Vagina (tissue), 2 donors: ENCODE data around the gene TLCD4. TPM values are rescaled to one million over a fixed set of nuclear protein-coding genes. Genes with fewer than 3 reads are reported as not detected.

ENCODE experiments used
- DNase-seq, 2 donors: peaks; one replicate each; pipeline ENCODE4 v3.0.0-alpha.2; 2017; ENCODE audit errors: extremely low spot score in 2 of 2
- H3K27ac ChIP-seq: fragments of 200-600 bp; sonication (generic); one replicate; pipeline ENCODE4 v1.5.1; 2019
- H3K27me3 ChIP-seq: fragments of 200-600 bp; sonication (generic); one replicate; pipeline ENCODE4 v1.5.1; 2019
- H3K36me3 ChIP-seq, 2 donors: fragments of 200-600 bp; sonication (generic); one replicate each; pipeline ENCODE4 v1.5.1; 2017 to 2019
- H3K4me1 ChIP-seq: fragments of 200-600 bp; sonication (generic); one replicate; pipeline ENCODE4 v1.5.1; 2019
- H3K4me3 ChIP-seq, 2 donors: fragments of 200-600 bp; sonication (generic); 1 replicate in 1 of 2; 2 replicates in 1 of 2; pipeline ENCODE4 v1.5.1; 2016 to 2019
- H3K9me3 ChIP-seq: fragments of 200-600 bp; sonication (generic); one replicate; pipeline ENCODE4 v1.5.1; 2019
- POLR2A ChIP-seq, 2 donors: fragments of 450-650 bp; IDR thresholded peaks; one replicate each; pipeline ENCODE4 v1.6.1; 2017; ENCODE audit warnings: antibody characterized with exemption in 2 of 2, mild to moderate bottlenecking in 2 of 2, moderate library complexity in 2 of 2
- POLR2AphosphoS5 ChIP-seq, 2 donors: sonication (generic); formaldehyde crosslinking; IDR thresholded peaks; one replicate each; pipeline ENCODE4 v1.9.0; 2017; ENCODE audit warnings: antibody characterized with exemption in 2 of 2, mild to moderate bottlenecking in 2 of 2, low read depth in 1 of 2; ENCODE audit not compliant: insufficient read depth in 1 of 2
- intact Hi-C: fragments of 100-400 bp; cut with DNase I; formaldehyde crosslinking; loops from one replicate; pipeline ENCODE4 v1.15.1; 2023
- total RNA-seq: library from RNA; depleted of rRNA; stranded (reverse); fragments of >200 nt; gene quantifications from one replicate; pipeline ENCODE4 v1.2.3, GENCODE V29; 2016
- TF ChIP-seq, protein P1 (sequence below), 3 experiments: fragments of 450-650 bp in 2 of 3; fragments of 200-600 bp in 1 of 3; sonication (generic) in 1 of 3; IDR thresholded peaks; one replicate each; pipeline ENCODE4 v1.5.1; 2017 to 2019; ENCODE audit warnings: antibody characterized with exemption in 3 of 3, mild to moderate bottlenecking in 2 of 3, moderate library complexity in 2 of 3

Gene TLCD4, protein sequence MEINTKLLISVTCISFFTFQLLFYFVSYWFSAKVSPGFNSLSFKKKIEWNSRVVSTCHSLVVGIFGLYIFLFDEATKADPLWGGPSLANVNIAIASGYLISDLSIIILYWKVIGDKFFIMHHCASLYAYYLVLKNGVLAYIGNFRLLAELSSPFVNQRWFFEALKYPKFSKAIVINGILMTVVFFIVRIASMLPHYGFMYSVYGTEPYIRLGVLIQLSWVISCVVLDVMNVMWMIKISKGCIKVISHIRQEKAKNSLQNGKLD
- total RNA-seq: 4.4 TPM

GRCh38 chr1:95117207-95118066 is at the start of gene TLCD4:
TSS of gene TLCD4 (plus strand) at chr1:95117355. CDS start at chr1:95143902, 26,547 bp downstream.
- peak within 1 kb of the TSS; percentile 26 for H3K27ac ChIP-seq
- no peaks in the 10 kb centered on the region for H3K9me3 ChIP-seq
- H3K4me1 ChIP-seq: peaks cover 12% of the 10 kb centered on the region
- no peak for DNase-seq
- peak within 1 kb of the TSS; percentile 61 to 77 for H3K4me3 ChIP-seq
- no peak for TF ChIP-seq POLR2A (IDR thresholded peaks at IDR 0.05)
- TF ChIP-seq POLR2AphosphoS5 (IDR thresholded peaks at IDR 0.05; ENCODE audit: insufficient read depth in 1 of 2, low read depth in 1 of 2): no peak
- TF ChIP-seq, protein P1, sequence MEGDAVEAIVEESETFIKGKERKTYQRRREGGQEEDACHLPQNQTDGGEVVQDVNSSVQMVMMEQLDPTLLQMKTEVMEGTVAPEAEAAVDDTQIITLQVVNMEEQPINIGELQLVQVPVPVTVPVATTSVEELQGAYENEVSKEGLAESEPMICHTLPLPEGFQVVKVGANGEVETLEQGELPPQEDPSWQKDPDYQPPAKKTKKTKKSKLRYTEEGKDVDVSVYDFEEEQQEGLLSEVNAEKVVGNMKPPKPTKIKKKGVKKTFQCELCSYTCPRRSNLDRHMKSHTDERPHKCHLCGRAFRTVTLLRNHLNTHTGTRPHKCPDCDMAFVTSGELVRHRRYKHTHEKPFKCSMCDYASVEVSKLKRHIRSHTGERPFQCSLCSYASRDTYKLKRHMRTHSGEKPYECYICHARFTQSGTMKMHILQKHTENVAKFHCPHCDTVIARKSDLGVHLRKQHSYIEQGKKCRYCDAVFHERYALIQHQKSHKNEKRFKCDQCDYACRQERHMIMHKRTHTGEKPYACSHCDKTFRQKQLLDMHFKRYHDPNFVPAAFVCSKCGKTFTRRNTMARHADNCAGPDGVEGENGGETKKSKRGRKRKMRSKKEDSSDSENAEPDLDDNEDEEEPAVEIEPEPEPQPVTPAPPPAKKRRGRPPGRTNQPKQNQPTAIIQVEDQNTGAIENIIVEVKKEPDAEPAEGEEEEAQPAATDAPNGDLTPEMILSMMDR (IDR thresholded peaks at IDR 0.05): no peak
- no peaks in the 10 kb centered on the region for H3K36me3 ChIP-seq
- no peaks in the 10 kb centered on the region for H3K27me3 ChIP-seq
- intact Hi-C loops: no loop called here

DNA sequence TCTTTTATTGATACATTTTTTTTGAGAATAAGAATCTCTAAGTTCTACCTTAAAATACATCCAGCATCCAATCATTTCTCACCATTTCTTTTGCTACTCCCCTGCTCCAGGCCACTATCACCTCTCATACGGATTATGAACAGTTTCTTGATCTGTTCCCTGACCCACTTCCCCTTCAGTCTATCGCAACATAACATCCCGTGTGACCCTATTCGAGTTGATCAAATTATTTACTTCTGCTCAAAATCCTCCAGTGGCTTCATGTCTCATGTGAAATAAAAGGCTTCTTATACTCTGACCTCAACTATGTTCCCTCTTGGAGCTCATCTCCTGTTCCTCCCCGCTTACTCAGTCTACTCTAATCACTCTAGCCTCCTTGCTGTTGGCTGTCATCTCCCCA is 49.6 kb upstream of the TLCD4 start:
- no peaks in the 10 kb centered on the region for H3K9me3 ChIP-seq
- H3K27me3 ChIP-seq: no peaks in the 10 kb centered on the region
- no peak overlapping the region for H3K4me3 ChIP-seq
- TF ChIP-seq POLR2A (IDR thresholded peaks at IDR 0.05) (no peak), POLR2AphosphoS5 (IDR thresholded peaks at IDR 0.05; ENCODE audit: insufficient read depth in 1 of 2, low read depth in 1 of 2) (no peak)
- TF ChIP-seq, protein P1 (IDR thresholded peaks at IDR 0.05): no peak
- peaks cover 11% of the 10 kb centered on the region for H3K4me1 ChIP-seq
- H3K36me3 ChIP-seq: peaks cover 0 to 13% of the 10 kb centered on the region in 2 donors
- no peak overlapping the region for H3K27ac ChIP-seq
- intact Hi-C loops: no loop called here
- DNase-seq: no peak

GRCh38 chr1:95068956-95069709 is 48.0 kb upstream of the TLCD4 start:
- H3K36me3 ChIP-seq: peaks cover 0 to 4% of the 10 kb centered on the region in 2 donors
- H3K4me3 ChIP-seq: no peak overlapping the region
- TF ChIP-seq POLR2A (IDR thresholded peaks at IDR 0.05) (no peak), POLR2AphosphoS5 (IDR thresholded peaks at IDR 0.05; ENCODE audit: insufficient read depth in 1 of 2, low read depth in 1 of 2) (no peak)
- TF ChIP-seq, protein P1 (IDR thresholded peaks at IDR 0.05): no peak
- peaks cover 11% of the 10 kb centered on the region for H3K4me1 ChIP-seq
- DNase-seq: no peak
- intact Hi-C loops: no loop called here
- no peak overlapping the region for H3K27ac ChIP-seq
- no peaks in the 10 kb centered on the region for H3K9me3 ChIP-seq
- H3K27me3 ChIP-seq: no peaks in the 10 kb centered on the region

DNA sequence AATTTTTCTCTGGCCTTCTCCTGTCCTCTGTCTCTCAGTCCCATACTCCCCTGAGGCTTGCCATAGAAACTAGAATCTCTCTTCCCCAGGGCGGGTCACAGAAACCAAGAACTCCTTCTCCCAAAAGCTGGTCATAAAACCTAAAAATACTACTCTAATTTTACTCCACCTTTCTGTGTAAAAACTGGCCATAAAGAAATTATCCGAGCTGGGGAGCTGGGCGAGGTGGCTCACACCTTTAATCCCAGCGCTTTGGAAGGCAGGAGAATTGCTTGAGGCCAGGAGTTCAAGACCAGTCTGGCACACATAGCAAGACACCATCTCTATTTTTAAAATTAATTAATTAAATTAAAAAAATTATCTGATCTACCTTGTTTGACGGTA is 47.5 kb upstream of the TLCD4 start:
- H3K27ac ChIP-seq: no peak overlapping the region
- no peaks in the 10 kb centered on the region for H3K27me3 ChIP-seq
- peaks cover 0 to under 1% of the 10 kb centered on the region in 2 donors for H3K36me3 ChIP-seq
- H3K4me3 ChIP-seq: no peak overlapping the region
- intact Hi-C loops: loop anchor here (5.0 kb wide), 1 partner anchor 163 kb away; the partner anchor contains the start of gene RWDD3
- H3K9me3 ChIP-seq: no peaks in the 10 kb centered on the region
- DNase-seq: no peak
- no peak for TF ChIP-seq POLR2AphosphoS5 (IDR thresholded peaks at IDR 0.05; ENCODE audit: insufficient read depth in 1 of 2, low read depth in 1 of 2)
- TF ChIP-seq, protein P1 (IDR thresholded peaks at IDR 0.05): no peak
- no peak for TF ChIP-seq POLR2A (IDR thresholded peaks at IDR 0.05)
- H3K4me1 ChIP-seq: peaks cover 11% of the 10 kb centered on the region
